ENCODE measurements around the gene LRRC4C. TPM values are rescaled to one million over a fixed set of nuclear protein-coding genes. Genes with fewer than 3 reads are reported as not detected.

The LRRC4C gene
- total RNA-seq = 1 to 10 TPM in 1 of 4 donors, under 1 TPM in 1, not detected in 2; 0.19 to 1.1 TPM

DNA sequence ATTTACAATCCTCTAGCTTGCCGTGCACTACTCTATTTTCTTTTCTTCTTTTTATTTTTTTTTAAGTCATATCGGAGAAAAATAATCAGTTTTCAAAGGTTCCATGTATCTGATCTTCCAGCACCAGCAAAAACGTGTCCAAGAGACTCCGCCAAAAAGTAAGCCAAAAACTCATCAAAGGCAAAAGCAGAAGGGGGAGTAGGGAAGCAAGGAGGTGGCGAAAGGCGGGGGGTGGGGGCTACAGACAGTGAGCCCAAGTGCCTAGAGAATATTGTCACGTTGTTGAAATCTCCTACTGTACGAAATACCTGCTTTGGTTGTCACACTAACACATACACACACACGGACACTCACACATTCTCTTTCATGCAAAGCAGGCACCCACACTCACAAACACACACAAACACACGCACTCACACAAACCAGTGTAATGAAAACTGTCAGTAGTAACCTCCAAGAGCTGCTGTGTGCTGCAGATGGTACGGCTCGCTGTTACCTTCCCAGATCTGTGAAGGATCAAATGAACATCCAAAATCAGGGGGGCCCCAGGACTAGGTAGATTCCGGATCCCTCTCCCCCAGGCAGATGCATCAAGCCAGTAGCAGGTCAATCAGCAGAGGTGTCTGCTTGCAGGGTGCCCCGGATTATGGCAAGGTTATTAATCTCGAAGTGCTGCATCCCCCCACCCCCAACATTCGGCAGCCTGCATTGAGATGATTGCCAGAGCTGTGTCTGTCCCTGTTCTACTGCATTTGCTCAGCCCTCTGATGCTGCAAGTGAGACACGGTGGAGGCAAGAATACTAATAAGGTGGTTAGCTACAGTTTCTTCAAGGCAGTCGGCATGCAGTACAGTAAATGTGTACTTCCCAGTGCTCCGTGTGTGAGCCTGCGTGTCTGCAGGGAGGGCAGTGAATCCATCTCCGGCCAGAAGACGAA, at the start of gene LRRC4C:
Gene LRRC4C (minus strand): TSS at position 188 of the 937 bp plus-strand sequence.
- intact Hi-C loops (cut with DNase I; ENCODE audit: low total_unique reads) = no loop called here
- DNase-seq (ENCODE audit: low spot score in 2 of 2) = no peak
- TF ChIP-seq, protein P1, sequence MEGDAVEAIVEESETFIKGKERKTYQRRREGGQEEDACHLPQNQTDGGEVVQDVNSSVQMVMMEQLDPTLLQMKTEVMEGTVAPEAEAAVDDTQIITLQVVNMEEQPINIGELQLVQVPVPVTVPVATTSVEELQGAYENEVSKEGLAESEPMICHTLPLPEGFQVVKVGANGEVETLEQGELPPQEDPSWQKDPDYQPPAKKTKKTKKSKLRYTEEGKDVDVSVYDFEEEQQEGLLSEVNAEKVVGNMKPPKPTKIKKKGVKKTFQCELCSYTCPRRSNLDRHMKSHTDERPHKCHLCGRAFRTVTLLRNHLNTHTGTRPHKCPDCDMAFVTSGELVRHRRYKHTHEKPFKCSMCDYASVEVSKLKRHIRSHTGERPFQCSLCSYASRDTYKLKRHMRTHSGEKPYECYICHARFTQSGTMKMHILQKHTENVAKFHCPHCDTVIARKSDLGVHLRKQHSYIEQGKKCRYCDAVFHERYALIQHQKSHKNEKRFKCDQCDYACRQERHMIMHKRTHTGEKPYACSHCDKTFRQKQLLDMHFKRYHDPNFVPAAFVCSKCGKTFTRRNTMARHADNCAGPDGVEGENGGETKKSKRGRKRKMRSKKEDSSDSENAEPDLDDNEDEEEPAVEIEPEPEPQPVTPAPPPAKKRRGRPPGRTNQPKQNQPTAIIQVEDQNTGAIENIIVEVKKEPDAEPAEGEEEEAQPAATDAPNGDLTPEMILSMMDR (IDR thresholded peaks at IDR 0.05) = no peak
- TF ChIP-seq POLR2A (IDR thresholded peaks at IDR 0.05) = no peak
- WGBS, 2 donors = 3 to 4% methylated on average over 22 of the region's 22 CpGs
- no peak within 1 kb of the TSS for H3K4me3 ChIP-seq (ENCODE audit: low read depth, poor library complexity, severe bottlenecking)

DNA sequence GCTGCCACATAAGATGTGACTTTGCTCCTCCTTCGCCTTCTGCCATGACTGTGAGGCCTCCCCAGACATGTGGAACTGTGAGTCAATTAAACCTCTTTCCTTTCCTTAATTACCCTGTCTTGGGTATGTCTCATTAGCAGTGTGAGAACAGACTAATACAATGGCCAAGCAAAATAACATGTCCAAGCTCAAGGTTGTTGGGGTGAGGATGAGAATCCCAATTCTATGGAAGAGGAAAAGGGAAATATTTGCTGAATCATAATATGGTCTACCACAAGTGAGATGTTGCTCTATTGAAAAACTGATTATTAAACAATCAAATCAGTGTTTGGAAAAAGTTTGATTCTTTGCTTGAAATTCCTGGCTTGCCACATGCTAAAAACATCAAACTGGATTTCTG, 48.7 kb upstream of the LRRC4C start:
- intact Hi-C loops (cut with DNase I; ENCODE audit: low total_unique reads) = no loop called here
- no peak for TF ChIP-seq POLR2A (IDR thresholded peaks at IDR 0.05)
- TF ChIP-seq, protein P1 (IDR thresholded peaks at IDR 0.05) = no peak
- H3K4me3 ChIP-seq (ENCODE audit: low read depth, poor library complexity, severe bottlenecking) = no peak overlapping the region
- 88 to 92% methylated on average over 1 of the region's 1 CpG for WGBS, 2 donors
- DNase-seq (ENCODE audit: low spot score in 2 of 2) = no peak

DNA sequence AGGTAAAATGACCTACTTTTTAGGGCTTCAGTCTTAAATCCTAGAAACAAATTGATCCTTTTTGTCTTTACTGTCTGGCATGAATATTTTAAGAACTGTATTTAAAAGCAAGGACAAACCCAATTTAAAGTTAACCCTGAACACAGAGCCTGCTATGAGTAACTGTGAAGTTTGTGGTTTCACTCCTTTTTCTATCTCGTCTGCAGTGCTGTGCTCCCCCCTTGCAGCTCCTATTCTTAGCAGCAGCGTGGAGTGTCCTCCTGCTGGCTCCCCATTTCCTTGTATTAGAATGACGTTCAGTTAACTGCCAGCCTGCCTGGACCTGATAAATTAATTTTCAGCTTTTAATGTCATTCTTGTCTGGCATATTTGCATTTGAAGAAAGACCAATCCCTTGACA, 40.0 kb upstream of the LRRC4C start:
- TF ChIP-seq, protein P1 (IDR thresholded peaks at IDR 0.05) = no peak
- TF ChIP-seq POLR2A (IDR thresholded peaks at IDR 0.05) = no peak
- H3K4me3 ChIP-seq (ENCODE audit: low read depth, poor library complexity, severe bottlenecking) = no peak overlapping the region
- intact Hi-C loops (cut with DNase I; ENCODE audit: low total_unique reads) = no loop called here
- 35 to 42% methylated on average over 3 of the region's 3 CpGs for WGBS, 2 donors
- no peak for DNase-seq (ENCODE audit: low spot score in 2 of 2)

DNA sequence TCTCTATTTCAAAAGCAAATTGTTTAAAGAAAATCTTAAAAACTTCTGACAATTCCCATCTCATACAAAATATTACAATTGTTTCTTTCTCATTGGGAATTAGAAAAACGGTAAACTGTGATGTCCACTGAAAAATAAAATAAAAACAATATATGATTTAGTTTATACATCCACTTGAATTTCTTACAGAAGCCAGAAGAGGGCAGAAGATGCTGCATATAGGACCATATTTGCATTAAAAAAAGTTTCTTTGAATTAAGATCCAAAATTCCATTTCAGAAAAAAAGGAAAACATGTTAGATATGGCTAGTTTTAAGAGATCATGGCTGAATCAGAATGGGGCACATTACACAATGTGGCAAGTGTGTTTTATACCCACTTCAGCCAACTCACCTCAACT, 39.3 kb upstream of the LRRC4C start:
- intact Hi-C loops (cut with DNase I; ENCODE audit: low total_unique reads) = no loop called here
- WGBS, 2 donors = 6 to 15% methylated on average over 1 of the region's 1 CpG
- H3K4me3 ChIP-seq (ENCODE audit: low read depth, poor library complexity, severe bottlenecking) = no peak overlapping the region
- no peak for DNase-seq (ENCODE audit: low spot score in 2 of 2)
- TF ChIP-seq, protein P1 (IDR thresholded peaks at IDR 0.05) = no peak
- TF ChIP-seq POLR2A (IDR thresholded peaks at IDR 0.05) = no peak

DNA sequence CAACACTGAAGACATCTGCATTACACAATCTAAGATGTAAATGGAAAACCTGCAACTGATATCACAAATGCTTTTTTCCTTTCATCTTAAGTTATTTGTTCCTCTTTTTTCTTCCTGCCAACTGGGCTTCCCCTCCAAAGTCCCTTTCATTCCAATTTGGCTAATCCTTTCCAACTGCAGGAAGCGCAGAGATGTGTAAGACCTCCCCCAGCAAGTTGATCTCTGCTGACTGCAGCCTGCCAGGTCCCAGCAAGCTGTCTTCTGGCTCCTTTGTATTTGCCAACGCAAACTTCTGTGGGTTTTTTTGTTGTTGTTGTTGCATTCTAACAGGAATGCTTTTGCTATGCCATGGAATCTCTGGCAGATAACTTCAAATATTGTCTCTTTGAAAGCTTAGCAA, 38.5 kb upstream of the LRRC4C start:
- H3K4me3 ChIP-seq (ENCODE audit: low read depth, poor library complexity, severe bottlenecking) = no peak overlapping the region
- TF ChIP-seq, protein P1 (IDR thresholded peaks at IDR 0.05) = no peak
- TF ChIP-seq POLR2A (IDR thresholded peaks at IDR 0.05) = no peak
- WGBS, 2 donors = 0 to 9% methylated on average over 2 of the region's 2 CpGs
- DNase-seq (ENCODE audit: low spot score in 2 of 2) = no peak
- intact Hi-C loops (cut with DNase I; ENCODE audit: low total_unique reads) = no loop called here
